HG03097 (cell line): ENCODE data around the gene TMTC2.
"Not testable (repeated sequence)": the region's sequence is repeated elsewhere in the genome, so short reads cannot be mapped to it uniquely, and the experiment has no call there.

Experiments used
- ATAC-seq: cut with Tn5 transposase; IDR thresholded peaks from one replicate; pipeline ENCODE4 v1.9.1; 2021; ENCODE audit not compliant: unreplicated experiment, low FRiP score

The TMTC2 gene

DNA sequence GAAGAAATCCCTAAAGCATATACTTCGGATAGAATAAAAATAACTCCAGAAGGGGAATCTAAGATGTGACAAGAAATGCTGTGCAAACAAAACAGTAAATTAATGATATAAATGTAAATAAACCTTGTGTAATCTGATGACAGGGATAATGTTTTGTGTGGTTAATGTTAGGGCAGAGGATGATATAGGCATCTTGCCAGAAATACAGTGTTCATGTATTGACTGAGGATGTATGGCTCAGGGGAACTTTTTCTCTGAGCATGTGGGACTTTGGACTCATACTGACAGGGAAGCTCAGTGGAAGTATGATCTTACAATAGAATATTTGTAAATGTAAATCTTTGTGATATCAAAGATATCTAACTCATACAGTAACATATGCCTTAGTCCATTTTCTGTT lies 420.2 kb downstream of the TMTC2 start:
- ATAC-seq: no peak

DNA sequence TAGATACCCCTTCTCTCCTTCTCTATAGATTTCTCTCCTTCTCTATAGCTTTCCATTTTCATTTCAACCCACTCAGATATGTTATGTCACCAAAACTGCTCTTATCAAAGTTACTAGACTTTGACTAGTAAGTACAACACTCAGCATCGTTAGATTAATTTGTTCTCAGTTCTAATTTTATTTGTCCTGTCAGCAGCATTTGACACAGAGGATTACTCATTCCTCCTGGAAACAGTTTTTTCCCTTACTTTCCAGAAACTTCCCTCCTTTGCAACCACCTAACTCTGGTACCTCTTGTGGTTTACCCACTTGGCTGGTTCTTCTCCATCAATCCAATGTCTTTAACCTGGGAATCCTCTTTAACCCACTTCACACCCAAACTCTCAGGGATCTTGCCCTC lies 423.7 kb downstream of the TMTC2 start:
- ATAC-seq: no peak

DNA sequence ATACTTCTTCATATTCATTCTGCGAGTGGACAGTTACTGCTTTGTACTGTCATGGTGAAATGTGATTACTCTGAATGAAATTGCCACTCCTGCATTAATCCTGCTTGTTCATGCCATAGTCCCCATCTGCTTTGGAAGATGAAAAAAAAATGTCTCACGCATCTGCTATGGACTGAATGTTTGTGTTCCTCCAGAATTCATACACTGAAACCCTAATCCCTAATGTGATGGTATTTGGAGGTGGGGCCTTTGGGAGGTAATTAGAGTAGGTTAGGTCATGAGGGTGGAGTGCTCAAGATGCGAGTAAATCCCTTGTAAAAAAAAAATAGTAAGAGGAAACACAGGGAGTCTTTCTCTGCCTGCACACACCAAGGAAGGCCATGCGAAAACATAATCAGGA lies 427.2 kb downstream of the TMTC2 start:
- ATAC-seq: no peak

DNA sequence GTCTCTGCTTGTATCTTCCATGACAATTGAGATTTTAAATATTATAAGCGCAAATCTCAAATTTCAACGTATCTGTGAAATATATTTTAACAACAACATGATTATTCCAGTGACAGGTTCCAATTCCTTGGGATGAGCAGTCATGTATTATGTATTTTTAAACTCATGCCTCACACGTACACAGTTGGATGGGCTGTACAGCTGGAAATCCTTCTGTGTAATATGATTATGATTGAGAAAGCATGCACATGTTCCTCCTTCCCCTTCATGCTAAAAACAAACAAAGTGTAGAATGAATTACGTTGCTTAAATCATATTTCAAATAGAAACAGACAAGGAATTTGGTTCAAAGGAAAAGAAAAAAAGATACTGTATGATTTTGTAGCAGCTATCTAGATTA lies 428.3 kb downstream of the TMTC2 start:
- ATAC-seq: no peak

DNA sequence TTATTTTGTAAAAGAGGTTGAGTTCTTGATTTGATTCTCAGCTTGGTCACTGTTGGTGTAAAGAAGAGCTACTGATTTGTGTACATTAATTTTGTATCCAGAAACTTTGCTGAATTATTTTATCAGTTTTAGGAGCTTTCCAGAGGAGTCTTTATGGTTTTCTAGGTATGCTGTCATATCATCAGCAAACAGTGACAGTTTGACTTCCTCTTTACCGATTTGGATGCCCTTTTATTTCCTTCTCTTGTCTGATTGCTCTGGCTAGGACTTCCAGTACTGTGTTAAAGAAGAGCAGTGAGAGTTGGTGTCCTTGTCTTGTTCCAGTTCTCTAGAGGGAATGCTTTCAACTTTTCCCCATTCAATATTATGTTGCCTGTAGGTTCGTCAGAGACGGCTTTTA lies 431.2 kb downstream of the TMTC2 start:
- ATAC-seq: not testable (repeated sequence)

DNA sequence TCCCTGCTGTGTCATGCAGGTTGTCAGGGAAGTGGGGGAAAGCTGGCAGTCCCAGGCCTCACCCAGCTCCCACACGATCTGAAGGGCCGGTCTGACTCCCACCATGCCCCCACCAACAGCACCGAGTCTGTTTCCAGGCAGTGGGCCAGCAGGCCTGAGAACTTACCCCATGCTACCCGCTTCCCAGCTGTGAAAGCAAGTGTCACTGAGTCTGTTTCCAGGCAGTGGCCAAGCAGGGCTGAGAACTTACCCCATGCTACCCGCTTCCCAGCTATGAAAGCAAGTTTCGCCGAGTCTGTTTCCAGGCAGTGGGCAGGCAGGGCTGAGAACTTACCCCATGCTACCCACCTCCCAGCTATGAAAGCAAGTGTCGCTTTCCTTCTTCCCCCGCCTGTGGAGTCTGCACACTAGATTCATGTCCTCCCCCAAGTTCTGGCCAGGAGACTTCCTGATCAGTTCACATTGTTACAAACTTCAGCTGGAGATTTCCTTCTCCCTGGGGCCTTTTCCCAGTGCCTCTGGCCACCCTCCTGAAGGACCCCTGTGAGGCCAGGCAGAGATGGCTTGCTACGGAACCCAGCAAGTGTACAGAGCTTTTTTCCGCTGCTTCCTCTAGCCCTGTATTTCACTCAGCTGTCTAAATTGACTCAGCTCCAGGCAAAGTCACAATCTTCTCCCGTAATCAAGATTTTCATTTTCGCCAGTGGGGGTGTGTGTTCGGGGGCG lies 435.4 kb downstream of the TMTC2 start:
- no peak for ATAC-seq

GRCh38 chr12:83122623-83122934 lies 435.9 kb downstream of the TMTC2 start:
- ATAC-seq: no peak

DNA sequence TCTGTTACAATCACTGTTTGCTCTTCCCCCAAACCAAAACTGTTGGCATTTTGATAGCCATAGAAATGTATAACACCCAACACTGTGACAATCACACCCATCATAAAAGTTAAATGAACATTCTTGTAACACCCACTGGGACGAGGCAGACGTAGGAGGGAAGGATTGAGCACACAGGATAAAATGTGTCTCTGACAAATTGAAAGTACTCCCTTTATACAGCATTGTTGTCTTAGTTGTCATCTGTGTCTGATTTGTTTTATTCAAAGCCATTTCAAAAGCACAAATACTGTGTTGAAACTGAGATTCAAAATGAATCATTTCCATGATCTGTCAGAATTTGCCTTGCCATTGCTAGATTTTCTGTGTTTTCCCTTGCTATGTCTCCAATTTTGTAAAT lies 436.3 kb downstream of the TMTC2 start:
- ATAC-seq: no peak

DNA sequence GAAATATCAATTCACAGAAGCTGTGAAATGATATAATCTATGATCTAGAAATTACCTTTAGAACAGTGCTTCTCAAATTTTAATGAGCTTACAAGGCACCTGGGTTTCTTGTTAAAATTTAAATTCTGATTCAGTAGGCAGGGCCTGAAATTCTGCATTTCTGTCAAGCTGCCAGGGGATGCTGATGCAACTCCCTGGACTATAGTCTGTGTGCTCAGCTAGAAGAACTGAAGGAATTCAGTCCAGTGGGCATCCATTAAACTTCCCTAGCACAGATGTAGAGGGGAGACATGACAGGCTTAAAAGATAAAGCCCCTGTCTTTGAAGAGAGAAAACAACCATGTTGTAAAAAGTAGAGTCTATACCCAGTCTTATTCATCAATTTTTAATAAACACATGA lies 441.8 kb downstream of the TMTC2 start:
- ATAC-seq: no peak

- no peak for ATAC-seq
Measured at GRCh38 chr12:83130178-83130577, 443.5 kb downstream of the TMTC2 start.

DNA sequence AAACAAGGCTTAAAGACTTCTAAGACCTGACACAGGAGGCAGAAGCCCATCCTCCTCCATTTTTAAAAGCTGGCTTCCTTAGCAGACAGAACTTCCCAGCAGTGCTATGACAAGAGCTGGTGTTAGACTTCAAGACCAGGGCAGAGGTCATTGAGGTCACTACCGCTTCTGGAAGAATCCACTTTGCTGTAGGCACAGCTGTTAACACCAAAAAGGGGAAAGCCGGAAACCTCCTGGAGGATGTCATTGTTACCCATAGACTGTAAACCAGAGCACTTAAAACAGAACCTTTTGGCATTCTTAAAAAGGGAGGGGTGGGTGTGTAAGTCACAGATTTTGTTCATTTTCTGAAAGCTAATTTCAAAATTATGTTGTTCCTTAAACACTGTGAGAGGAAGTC lies 445.7 kb downstream of the TMTC2 start:
- no peak for ATAC-seq

- ATAC-seq: no peak
Measured at GRCh38 chr12:83136411-83136810, 449.7 kb downstream of the TMTC2 start.

- no peak for ATAC-seq
Measured at GRCh38 chr12:83140135-83140534, 453.4 kb downstream of the TMTC2 start.

GRCh38 chr12:83141460-83141994 lies 454.8 kb downstream of the TMTC2 start:
- no peak for ATAC-seq

- ATAC-seq: no peak
Measured at GRCh38 chr12:83142914-83143313, 456.2 kb downstream of the TMTC2 start.

DNA sequence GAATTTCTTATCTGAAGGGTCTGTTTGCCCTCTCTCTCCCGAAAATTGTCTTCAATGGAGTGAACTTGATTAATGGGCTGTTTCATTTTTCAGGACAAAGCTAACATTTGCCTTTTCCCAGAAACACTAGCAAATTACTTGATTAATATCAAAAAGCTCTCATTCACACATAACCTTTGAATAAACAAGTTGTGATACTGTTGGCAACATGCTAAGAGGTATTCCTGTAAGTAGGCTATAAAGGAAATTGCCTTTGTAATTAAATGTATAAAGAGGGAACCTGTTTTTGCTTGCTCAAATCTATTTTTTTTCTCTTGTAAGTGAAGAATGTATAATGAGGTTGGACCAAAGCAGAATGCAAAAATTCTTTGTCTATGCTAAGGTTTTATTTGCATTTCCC lies 457.2 kb downstream of the TMTC2 start:
- no peak for ATAC-seq

DNA sequence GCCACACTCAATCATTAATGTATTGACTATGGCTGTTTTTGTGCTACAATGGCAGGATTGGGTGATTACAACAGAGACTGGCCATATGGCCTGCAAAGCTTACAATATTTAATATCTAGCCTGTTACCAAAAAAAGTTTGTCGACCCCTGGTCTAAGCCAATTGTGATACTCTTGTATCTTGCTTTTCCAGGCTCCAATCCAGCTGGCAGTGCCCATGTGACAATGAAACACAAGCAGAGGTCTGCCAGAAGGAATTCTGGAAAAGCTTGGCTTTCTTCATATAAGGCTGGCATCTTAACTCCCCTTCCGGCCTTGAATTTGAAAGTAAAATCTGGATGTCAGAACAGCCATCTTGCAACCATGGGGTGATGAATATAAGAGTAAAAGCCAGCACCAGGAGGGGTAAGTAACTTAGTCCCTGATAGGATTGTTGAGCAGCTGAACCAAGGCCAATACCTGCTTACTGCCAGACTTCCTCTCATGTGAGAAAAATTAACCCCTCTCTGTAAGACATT lies 458.7 kb downstream of the TMTC2 start:
- ATAC-seq: no peak

DNA sequence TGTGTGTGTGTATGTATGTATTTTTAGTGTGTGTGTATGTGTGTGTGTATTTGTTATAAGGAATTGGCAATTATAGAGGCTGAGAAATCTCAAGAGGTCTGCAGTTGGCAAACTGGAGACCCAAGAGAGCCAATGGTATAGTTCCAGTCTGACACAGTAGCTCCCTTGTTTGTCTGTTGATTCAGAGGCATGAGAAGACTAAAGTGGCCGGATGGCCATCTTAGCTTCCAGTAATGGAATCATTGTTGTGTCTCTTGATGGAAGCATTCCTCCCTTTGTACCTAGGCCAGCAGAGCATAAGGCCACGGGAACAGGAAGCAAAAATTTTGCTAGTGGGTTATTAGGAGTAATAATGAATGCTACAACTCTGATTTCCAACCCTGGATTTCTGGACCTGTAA lies 460.6 kb downstream of the TMTC2 start:
- no peak for ATAC-seq

- no peak for ATAC-seq
Measured at GRCh38 chr12:83149987-83150386, 463.3 kb downstream of the TMTC2 start.

GRCh38 chr12:83150465-83151189 lies 463.9 kb downstream of the TMTC2 start:
- no peak for ATAC-seq

- ATAC-seq: no peak
Measured at GRCh38 chr12:83153177-83153576, 466.5 kb downstream of the TMTC2 start.

DNA sequence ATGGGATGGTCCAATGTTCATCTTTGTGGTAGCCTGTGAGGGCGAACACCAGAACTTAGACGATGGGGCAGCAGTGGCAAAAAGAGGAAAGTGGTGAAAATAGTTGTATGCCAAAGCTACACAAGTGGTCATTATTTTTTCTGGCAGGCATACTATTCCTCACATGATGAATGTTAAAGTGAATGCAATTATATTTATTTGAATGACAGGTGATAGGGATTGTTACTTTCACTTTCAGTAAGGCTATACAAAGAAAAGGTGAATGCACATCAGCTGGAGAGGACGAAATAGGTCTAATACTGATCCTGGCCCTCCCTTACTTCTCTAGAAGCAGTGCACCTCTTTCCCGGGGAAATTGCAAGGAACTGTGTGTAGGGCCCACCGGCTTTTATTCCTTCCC lies 470.1 kb downstream of the TMTC2 start:
- no peak for ATAC-seq
